HFF-Myc (cell line): ENCODE results near the gene OSBPL6.
"Not testable (repeated sequence)": the region's sequence is repeated elsewhere in the genome, so short reads cannot be mapped to it uniquely, and the experiment has no call there.

ENCODE experiments used
- DNase-seq: peaks from one replicate; pipeline ENCODE4 v3.0.0-alpha.2; 2011; ENCODE audit warnings: low read depth; ENCODE audit errors: extremely low read depth
- H3K4me3 ChIP-seq: replicated peaks from 2 replicates; pipeline ENCODE4 v1.5.1; 2011; ENCODE audit warnings: low read depth, mild to moderate bottlenecking, control low read depth, low read length
- CTCF ChIP-seq: IDR thresholded peaks from 2 replicates; pipeline ENCODE4 v1.5.1; 2012; ENCODE audit warnings: mild to moderate bottlenecking, low read depth, low read length, control low read depth; ENCODE audit errors: missing control alignments

Gene OSBPL6

GRCh38 chr2:178417916-178418315, 223.6 kb downstream of the OSBPL6 start:
- DNase-seq: no peak
- H3K4me3 ChIP-seq: no peak overlapping the region
- TF ChIP-seq CTCF: no peak

- no peak for DNase-seq
- H3K4me3 ChIP-seq: no peak overlapping the region
- TF ChIP-seq CTCF: no peak
Measured at GRCh38 chr2:178418426-178418825, 224.1 kb downstream of the OSBPL6 start.

GRCh38 chr2:178419123-178419522, 224.8 kb downstream of the OSBPL6 start:
- TF ChIP-seq CTCF: peak; percentile 18
- no peak for DNase-seq
- H3K4me3 ChIP-seq: no peak overlapping the region

- no peak overlapping the region for H3K4me3 ChIP-seq
- DNase-seq: no peak
- TF ChIP-seq CTCF: no peak
Measured at GRCh38 chr2:178420463-178420999, 226.2 kb downstream of the OSBPL6 start.

GRCh38 chr2:178422097-178422496, 227.8 kb downstream of the OSBPL6 start:
- TF ChIP-seq CTCF: no peak
- no peak for DNase-seq
- H3K4me3 ChIP-seq: no peak overlapping the region

GRCh38 chr2:178423746-178424145, 229.4 kb downstream of the OSBPL6 start:
- H3K4me3 ChIP-seq, DNase-seq: not testable (repeated sequence)

- no peak for TF ChIP-seq CTCF
- no peak for DNase-seq
Measured at GRCh38 chr2:178425255-178425827, 231.0 kb downstream of the OSBPL6 start.

More at GRCh38 chr2:178425255-178425827, 231.0 kb downstream of the OSBPL6 start:
- H3K4me3 ChIP-seq: no peak overlapping the region
